Stimulated activated CD8-positive, alpha-beta memory T cell treated with anti-CD3 and anti-CD28 coated beads, Interleukin-4, amount 100 ng/mL, for 48 hours (primary cell): ENCODE measurements around the gene NUBP2.
"Not testable (repeated sequence)": the region's sequence is repeated elsewhere in the genome, so short reads cannot be mapped to it uniquely, and the experiment has no call there.

Experiments
- DNase-seq: peaks from one replicate; pipeline ENCODE4 v3.0.0-alpha.2; 2020

NUBP2 gene

DNA sequence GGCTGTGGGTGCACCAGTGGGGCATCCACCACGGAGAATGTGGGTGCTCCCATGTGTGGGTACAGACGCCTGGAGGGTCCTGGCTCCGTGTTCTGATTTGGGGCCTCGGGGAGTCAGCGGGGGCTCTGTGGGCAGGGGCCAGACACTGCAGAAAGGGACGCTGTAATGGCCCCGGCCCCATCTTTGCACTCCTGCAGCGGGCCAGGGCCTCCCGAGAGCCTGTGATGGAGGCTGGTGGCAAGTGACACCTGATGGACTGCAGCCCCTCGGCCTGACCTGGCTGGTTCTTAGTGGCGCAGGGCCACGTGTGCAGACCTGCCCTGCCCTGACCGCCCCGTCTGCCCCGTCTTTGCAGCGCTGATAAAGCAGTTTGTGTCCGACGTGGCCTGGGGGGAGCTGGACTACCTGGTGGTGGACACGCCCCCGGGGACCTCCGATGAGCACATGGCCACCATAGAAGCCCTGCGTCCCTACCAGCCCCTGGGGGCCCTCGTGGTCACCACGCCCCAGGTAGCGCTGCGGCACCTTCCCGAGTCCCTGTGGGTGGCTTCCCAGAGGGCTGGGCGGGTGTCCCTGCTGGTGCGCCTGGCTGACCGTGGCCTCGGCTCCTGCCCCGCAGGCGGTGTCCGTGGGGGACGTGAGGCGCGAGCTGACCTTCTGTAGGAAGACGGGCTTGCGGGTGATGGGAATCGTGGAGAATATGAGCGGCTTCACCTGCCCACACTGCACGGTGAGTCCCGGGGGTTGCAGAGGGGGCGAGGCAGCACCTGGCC is 4.7 kb downstream of the NUBP2 start:
- no peak for DNase-seq

DNA sequence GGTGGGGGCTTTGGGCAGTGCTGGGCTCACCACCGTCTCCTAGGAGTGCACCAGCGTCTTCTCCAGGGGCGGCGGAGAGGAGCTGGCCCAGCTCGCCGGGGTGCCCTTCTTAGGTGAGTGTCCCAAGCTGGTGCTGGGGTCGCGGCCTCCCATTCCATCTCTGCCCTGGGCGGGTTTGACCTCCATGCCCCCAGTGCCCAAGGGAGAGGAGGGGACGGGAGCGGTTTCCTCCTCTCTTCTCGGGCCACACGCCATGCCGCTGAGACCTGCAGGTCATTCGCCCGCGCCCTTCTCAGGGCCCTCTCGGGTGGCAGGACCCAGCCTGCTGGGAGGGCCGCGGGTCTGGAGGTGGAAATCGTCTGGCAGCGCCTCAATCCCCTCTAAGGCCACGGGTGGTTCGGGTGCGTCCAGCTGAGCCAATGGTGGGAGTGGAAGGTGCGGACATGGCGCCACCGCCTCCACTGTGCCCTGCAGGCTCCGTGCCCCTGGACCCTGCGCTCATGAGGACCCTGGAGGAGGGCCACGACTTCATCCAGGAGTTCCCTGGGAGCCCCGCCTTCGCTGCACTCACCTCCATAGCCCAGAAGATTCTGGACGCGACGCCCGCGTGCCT is 5.4 kb downstream of the NUBP2 start:
- no peak for DNase-seq

DNA sequence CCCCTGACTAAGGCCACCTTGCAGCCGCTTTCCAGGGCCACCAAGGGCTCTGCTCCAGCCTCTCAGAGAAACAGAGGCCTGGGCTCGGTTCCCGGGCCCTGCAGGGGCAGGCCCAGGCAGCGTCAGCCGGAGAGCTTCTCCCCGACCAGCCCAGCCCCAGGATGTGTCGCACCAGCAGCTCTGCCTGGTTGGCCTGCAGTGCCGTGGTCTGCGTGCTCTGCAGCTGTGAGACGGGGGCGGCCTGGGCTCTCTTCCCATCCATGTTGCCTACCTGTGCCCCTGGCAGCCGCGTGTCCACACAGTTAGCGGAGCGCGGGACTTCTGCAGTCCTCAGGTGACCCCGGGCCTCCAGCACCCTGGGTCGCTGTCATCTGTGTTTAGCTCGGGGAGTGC is 5.9 kb downstream of the NUBP2 start:
- no peak for DNase-seq

DNA sequence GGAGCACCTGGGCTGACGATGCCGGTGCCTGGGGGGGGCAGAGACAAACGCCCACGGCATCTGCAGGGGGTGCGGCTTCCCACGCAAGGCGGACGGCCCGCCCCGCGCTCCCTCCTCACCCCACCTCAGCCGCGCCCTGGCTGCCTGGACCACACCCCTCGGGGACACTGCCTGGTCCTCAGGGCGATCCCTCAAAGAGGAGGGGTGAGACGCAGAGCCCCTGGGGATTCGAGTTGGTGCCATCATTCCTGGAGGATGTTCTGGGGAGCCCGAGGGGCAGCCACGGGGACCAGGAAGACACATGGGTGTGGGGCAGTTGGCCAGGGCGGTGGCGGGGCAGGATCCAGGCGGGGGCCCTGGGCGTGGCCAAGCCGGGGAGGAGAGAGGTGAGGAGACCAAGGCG is 6.9 kb downstream of the NUBP2 start:
- no peak for DNase-seq

DNA sequence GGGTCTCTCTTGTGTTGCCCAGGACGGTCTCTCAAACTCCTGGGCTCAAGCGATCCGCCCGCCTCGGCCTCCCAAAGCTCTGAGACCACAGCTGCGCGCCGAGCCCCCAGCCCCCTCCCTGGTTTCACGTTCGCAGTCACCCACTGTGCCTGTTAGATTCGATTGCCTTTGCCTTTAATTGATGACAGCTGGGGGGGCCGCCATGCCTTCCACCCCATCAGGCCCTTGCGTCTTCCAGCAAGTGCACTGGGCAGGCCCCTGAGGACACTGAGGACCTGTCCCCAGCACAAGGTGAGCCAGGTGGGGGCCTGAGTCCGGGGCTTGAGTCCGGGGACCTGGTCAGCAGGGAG is 7.5 kb downstream of the NUBP2 start:
- DNase-seq, result no peak

DNA sequence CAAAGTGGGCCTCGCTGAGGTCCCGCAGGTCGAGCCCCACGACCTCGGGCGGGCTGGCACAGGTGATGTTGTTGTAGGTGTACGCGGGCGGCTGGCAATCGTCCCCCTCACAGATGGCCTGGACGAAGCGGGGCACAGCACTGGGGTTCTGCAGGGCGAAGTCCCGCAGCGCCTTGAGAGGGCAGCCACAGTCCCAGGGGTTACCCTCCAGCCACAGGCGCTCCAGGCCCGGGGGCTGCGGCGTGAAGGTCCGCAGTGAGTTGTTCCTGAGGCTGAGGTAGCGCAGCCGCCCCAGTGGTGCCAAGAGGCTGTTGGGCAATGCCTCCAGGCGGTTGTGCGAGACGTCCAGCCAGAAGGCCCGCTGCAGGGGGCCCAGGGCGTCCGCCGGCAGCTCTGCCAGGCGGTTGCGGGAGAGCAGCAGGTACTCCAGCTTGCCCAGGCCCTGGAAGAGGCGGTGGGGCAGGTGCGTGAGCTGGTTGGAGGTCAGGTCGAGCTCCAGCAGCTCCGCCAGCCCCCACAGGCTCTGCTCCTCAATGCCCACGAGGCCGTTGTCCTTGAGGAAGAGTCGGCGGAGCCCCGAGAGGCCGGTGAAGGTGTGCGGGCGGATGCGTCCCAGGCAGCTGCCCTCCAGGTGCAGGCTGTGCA is 8.0 kb downstream of the NUBP2 start:
- DNase-seq, result no peak

DNA sequence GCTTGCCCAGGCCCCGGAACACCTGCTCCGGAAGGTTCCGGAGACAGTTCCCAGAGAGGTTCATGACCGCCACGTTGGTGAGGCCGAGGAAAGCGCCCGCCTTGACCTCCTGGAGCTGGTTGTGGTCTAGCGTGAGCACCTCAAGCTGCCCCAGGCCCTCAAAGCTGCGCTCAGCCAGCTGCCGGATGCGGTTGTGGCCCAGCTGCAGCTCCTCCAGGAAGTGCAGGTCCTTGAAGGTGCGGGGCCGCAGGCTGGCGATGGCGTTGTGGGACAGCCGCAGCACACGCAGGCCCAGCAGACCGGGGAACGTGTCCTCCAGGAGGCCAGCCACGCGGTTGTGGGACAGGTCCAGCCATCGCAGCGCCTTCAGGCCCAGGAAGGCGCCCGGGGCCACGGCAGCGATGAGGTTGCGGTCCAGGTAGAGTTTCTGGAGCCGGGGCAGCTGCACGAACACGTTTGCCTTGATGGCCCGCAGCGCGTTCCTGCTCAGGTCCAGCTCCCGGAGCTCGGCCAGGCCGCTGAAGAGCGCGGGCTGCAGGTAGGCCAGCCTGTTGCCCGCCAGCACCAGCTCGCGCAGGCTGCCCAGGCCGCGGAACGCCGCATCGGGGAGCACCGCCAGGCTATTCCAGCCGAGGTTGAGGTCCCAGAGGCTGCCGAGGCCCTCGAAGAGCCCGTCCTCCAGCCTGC is 8.6 kb downstream of the NUBP2 start:
- DNase-seq, result no peak

DNA sequence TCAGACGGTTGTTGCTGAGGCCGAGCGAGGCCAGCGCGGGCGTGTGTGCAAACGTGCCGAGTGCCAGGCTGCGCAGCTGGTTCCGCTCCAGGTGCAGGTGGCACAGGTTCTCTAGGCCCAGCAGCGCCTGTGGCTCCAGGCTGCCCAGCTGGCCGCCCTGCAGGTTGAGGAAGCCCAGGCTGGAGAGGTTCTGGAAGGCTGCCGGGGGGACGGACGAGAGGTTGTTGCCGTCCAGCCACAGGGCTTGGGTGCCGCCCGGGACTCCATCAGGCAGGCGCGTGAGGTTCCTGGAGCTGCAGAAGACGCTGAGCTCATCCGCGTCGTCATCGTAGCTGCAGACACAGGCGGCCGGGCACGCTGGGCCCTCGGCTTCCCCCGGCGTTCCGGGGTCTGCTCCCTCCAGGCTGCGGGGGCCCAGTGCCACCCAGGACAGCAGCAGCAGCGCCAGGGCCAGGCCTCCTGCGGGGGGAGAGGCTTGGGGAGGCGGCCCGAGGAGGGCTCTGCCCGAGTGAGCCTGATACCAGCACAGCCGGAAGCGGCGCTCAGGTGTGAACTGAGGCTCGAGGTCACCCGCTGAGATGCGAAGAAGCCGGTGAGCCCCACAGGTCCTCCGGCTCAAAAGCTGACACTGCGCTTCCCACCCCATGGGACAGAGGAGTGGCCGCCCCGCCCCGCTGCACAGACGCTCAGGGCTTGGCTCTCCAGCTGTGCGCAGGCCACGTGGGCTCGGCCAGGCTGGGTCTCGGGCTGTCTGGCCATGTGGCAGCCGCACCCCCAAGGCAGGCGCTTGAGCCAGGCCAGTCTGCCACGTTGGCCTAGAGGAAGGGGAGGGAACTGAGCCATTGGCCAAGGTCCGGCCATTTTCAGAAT is 9.4 kb downstream of the NUBP2 start:
- no peak for DNase-seq

DNA sequence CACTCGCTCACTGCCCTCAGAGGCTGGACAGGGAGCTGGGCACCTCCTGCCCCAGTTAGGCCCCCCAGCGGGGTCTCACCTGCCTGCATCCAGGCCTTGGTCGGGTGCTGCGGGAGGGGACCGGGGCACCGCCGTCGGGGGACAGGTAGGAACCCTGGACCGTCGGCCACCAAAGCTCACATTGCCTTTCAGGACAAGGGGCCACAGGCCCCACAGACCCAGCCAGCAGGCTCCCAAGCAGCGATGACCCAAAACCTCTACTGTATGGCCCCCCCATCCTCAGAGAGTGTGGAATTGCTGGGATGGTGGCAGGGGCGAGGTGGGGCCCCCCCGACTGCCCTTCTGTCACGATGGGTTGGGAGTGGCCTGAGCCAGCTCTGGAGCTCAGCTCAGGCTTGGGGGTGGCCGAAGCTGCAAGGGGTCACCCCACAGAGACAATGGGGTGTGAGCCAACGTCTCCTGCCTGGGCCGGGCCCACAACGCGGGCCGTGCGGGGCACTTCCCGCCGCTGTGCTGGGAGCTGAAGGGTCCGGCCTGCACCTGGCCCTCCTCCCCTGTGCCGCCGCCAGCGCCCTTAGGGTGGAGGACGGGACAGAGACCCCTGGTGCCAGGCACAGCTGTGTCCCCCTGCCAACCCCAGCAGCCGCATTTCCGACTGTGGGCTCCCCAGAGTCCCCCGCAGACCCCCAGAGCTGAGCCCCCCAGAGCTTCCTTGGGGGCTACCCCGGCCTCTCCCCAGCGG is 10.2 kb downstream of the NUBP2 start:
- no peak for DNase-seq

DNA sequence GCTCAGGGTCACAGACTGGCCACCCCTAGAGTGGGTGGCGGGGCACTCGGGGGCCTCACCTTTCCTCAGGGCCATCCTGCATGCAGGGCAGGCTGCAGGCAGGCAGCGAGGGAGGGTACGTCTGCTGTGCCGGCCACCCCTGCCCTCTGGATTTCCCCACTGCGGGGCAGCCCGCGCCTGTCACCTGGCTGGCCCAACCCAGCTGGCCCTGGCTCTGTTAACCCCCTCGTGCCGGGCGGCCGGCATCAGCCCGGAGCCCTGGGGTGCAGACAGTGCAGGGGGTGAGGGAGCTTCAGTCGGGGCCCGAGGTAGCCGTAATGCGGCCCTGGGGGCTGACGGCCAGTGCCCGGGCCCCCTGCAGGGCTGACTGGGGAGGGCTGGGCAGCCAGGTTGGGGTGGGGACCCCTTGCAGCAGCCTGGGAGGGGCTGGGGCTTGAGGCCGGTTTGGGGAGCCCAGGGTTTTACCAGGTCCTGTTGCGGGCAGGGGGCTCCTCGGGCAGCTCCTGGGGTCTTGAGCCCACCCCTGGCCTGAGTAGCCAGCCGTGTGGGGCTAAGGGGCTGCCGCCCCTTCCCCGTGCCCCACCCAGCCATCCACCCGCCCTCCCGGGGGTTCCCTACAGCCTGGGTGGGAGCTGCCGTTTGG is 10.9 kb downstream of the NUBP2 start, which contains the start of gene IGFALS:
Gene IGFALS (minus strand): TSS at position 128 of the 643 bp plus-strand sequence. CDS start 53 bp downstream, at position 75.
- DNase-seq, result no peak

DNA sequence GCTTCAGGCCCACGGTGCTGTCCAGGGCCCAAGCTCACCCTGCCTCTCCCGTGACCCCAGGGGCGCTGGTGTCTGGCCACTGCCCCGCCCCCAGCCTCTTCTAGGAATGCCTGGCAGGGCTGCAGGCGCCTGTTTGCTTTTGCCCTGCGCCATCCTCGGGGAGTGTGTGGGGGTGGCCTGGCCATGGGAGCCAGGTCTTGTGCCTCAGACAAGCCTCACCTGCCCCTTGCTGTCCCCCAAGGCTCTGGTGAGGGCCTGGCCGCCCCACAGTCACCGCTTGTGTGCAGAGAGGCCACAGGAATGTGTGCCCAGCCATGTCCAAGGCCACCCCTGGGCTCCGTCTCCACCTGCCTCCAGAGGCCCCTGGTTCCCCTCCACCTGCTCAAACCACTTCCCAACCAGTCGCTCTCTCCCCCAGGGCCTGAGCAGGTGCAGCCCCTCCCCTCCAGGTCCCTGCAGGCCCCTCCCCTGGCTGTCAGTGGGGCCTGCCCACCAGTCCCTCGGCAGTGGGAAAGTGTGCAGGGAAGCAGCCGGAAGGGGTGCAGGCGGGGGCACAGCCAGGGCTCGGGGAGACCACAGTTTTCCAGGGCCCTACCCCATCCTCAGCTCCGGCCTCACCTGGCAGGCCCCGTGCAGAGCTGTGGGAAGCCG is 11.6 kb downstream of the NUBP2 start:
- DNase-seq, result no peak

DNA sequence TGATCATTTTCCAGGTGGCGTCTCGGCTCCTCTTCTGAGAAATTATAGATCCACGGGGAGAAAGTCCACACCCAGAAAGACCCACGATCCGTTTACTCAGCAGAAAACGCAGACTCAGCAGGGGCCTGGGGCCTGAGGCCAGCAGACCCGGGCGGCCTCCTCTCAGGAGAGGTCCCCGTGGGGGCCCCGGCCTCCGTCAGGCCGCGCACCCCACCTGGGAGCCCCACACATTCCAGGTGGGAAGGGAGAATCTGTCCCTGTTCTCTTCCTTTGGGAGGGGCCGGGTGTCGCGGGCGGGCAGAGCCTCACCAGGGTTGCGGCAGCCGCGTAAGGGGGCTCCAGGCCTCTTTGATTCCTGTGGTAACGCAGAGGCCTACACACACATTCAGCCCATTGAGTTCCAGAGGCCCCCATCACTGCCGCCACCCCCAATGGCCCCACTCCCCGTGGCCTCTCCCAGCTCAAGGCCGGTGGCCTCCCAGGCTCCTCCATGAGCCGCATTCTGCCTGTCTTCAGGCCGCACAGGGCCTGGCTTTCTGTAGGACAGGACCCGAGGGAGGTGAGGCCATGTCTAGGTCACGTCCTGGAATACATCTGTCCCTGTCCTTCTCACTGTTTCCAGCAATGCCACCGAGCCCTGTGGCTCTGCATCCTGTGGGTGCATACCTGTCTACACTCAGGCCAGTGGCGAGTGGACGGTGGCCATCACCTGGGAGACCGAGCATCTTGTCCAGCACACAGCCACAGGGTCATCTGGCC is 12.3 kb downstream of the NUBP2 start:
- no peak for DNase-seq

DNA sequence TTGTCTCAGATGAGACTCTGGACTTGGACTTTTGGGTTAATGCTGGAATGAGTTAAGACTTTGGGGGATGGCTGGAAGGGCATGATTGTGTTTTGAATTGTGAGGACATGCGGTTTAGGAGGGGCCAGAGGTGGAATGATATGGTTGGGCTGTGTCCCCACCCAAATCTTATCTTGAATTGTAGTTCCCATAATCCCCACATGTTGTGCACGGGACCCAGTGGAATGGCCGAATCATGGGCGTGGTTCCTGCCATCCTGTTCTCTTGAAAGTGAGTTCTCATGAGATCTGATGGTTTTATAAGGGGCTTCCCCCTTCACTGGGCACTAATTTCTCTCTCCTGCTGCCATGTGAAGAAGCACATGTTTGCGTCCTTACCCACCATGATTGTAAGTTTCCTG is 16.5 kb downstream of the NUBP2 start:
- DNase-seq, result not testable (repeated sequence)

DNA sequence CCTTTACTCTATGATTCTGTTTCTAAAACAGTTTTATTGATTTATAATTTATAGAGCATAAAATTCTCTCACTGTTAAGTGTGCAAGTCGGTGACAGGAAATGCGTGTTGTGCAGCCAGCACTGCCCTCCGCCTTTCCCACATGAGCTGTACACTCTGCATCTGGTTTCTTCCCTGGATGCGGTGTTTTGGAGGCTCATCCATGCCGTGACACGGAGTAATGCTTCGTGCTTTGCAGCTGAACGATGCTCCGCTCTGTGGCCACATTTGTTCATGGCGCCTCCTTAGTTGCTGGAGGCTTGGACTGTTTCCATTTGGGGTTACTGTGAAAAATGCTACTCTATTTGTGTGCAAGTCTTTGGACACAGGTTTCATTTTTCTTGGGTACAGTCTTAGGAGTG is 17.9 kb downstream of the NUBP2 start:
- no peak for DNase-seq

DNA sequence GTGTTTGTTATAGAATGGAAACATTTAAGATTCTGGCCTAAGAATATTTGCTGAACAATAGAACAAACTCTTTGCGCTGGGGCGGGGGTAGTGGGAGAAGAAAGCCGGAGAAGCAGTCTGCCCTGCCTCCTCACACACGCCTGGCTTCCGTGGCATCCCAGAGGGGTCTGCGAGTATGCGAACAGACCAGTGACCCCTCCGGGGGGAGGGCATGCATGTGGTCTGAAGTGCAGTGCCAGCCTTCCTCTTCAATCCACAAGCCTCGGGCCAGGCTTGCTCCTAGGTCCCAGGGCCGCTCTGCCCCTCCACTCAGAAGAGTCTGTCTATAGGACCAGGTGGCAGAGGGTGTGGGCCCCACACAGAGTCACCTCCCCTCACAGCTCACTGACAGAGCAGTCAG is 24.9 kb downstream of the NUBP2 start:
- DNase-seq, result no peak

DNA sequence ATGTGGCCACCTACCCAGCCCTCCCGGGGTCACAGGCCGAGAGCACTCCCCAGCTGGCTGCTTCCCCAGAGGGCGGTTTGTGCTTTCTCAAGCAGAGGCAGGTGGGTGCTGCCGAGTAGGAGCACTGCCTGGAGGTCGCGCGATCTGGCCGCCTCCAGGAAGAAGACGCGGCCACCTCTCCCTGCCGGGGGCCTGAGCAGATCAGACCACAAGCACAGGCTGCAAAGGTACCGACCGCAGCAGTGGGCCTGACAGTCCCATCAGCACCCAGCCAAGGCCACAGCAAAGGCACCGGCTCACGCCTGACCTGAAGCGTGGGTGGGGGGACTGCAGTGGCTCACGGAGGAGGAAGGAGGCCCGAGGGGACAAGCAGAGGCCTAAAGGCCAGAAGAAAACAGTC is 25.9 kb downstream of the NUBP2 start:
- DNase-seq, result no peak

DNA sequence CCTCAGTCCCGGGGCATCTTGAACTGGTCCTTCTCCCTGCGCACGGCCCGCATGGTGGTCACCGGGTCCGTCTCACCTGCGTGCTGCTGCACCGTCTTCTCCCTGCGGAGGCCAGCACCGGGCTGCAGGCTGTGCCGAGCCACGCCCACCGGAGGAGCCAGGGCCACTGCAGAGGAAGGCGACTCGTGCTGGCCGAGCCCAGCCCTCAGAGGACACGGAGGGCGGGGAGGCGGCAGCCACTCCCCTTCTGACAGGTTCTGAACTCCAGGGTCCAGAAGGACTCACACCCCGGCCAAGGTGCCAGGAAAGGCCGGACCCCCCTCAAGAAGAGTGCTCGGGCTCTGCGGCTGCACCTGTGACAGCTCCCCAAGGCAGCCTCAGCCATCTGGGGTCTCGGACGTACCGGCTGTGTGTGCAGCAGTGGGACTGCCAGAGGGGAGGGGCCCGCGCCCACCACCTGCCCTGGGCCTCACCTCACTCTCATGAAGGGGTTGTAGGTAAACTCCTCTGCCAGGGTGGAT is 26.6 kb downstream of the NUBP2 start:
- DNase-seq, result no peak

DNA sequence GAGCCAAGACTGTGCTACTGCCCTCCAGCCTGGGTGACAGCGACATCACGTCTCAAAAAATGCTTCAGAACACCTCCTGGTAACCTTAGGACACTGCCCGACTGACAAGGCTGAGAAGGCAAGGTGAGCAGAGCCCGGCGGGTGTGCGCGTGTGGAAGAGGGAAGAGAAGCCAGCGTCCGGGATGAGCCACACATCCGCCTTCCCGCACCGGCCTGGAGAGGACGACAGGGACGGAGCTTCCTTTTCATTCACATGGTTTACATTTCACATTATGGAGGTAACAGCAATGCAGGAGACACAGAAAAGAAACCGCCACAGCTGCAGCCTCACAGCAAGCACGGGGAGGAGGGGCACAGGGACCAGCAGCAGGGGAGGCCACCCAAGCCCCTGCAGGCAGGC is 27.3 kb downstream of the NUBP2 start:
- no peak for DNase-seq

DNA sequence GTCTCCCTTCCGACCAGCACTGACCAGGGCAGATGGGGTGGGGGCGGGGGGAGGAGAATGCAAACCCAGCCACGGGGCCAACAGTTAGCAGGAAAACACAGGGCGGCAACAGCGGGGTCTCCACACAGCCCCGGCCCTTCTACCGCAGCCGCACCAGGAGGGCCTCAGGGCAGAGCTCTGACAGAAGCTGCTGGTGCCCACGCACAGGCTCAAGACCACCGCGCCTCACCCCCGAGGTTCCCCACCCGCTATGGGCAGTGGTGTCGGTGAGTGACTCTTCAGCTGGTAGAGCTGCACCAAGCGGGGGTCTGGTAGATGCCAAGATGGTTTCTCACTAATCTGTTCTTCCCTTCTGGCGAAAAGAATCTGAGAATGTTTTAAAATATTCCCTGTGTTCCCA is 27.8 kb downstream of the NUBP2 start:
- DNase-seq, result no peak

DNA sequence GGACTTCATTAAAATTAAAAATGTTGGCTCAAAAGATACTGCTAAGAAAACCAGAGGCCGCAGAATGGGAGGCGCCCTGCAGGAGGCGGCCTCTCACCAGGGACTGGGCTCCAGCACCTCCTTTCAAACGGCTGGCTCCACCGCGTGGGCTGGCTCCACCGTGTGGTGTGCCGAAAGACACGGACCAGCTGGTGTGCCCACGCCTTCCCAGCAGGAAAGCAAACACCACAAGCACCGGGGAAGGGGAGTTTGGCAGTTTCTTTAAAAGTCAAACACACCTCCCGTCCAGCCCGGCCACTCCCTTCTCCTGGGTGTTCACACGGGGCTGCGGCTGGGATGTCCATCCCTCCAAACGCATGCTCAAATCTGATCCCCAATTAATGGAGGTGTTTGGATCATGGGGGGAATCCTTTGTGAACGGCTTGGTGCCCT is 30.0 kb downstream of the NUBP2 start:
- DNase-seq, result peak; percentile 72
